Testis (tissue), 2 donors: ENCODE results near the gene ACVRL1.

Source experiments
- CTCF ChIP-seq, 3 experiments: fragments of 450-650 bp in 2 of 3; fragments of 200-600 bp in 1 of 3; sonication (generic) in 1 of 3; IDR thresholded peaks; one replicate each; pipeline ENCODE4 v1.5.1; 2016 to 2019; ENCODE audit warnings: antibody characterized with exemption in 3 of 3, mild to moderate bottlenecking in 2 of 3, moderate library complexity in 1 of 3
- POLR2A ChIP-seq: fragments of 450-650 bp; IDR thresholded peaks from one replicate; pipeline ENCODE4 v1.6.1; 2017; ENCODE audit warnings: antibody characterized with exemption, mild to moderate bottlenecking, moderate library complexity

GRCh38 chr12:51934080-51934479, 26.8 kb downstream of the ACVRL1 start:
- TF ChIP-seq CTCF (IDR thresholded peaks at IDR 0.05) = no peak
- no peak for TF ChIP-seq POLR2A
